Astrocyte (in vitro differentiated cells and primary cell): ENCODE data around the gene APP. TPM values are rescaled to one million over a fixed set of nuclear protein-coding genes. Genes with fewer than 3 reads are reported as not detected.
A peak's percentile ranks its signal among the peaks of the same experiment; 100 is the strongest.
"Not testable (repeated sequence)": the region's sequence is repeated elsewhere in the genome, so short reads cannot be mapped to it uniquely, and the experiment has no call there.

Experiments used
- DNase-seq: peaks from one replicate; pipeline ENCODE4 v3.0.0-alpha.2; 2010; ENCODE audit warnings: low read depth
- FAIRE-seq: peaks from 2 replicates; lab custom pipeline; 2011; peaks lifted over from hg19 to GRCh38; lab: Jason Lieb, UNC
- H2AFZ ChIP-seq: 2 replicates; pipeline ENCODE4 v1.6.0; 2012; ENCODE audit warnings: low read depth, low read length, inconsistent platforms
- H3K27ac ChIP-seq: 2 replicates; pipeline ENCODE4 v1.5.1; 2011; ENCODE audit warnings: low read depth, low read length, inconsistent platforms
- H3K27me3 ChIP-seq: 2 replicates; pipeline ENCODE4 v1.6.0; 2011; ENCODE audit warnings: low read length, inconsistent platforms; ENCODE audit not compliant: insufficient read depth
- H3K36me3 ChIP-seq: 2 replicates; pipeline ENCODE4 v1.5.1; 2011; ENCODE audit warnings: low read length, inconsistent platforms; ENCODE audit not compliant: insufficient read depth
- H3K4me1 ChIP-seq: 2 replicates; pipeline ENCODE4 v1.5.1; 2011; ENCODE audit warnings: low read length, inconsistent platforms; ENCODE audit not compliant: insufficient read depth
- H3K4me2 ChIP-seq: 2 replicates; pipeline ENCODE4 v1.6.0; 2012; ENCODE audit warnings: low read length, inconsistent platforms
- H3K4me3 ChIP-seq: 2 replicates; pipeline ENCODE4 v1.5.1; 2011; ENCODE audit warnings: low read depth, mild to moderate bottlenecking, low read length, inconsistent platforms; ENCODE audit not compliant: insufficient read depth
- H3K79me2 ChIP-seq: 2 replicates; pipeline ENCODE4 v1.6.0; 2012; ENCODE audit warnings: mild to moderate bottlenecking, low read length, inconsistent platforms; ENCODE audit not compliant: insufficient read depth
- H3K9ac ChIP-seq: 2 replicates; pipeline ENCODE4 v1.6.0; 2012; ENCODE audit warnings: mild to moderate bottlenecking, low read length, inconsistent platforms
- H3K9me3 ChIP-seq: 2 replicates; pipeline ENCODE4 v1.5.1; 2012; ENCODE audit warnings: low read depth, mild to moderate bottlenecking, low read length, inconsistent platforms; ENCODE audit not compliant: insufficient read depth
- H4K20me1 ChIP-seq: 2 replicates; pipeline ENCODE4 v1.6.0; 2012; ENCODE audit warnings: low read length, inconsistent platforms; ENCODE audit not compliant: insufficient read depth
- H3K27ac Mint-ChIP-seq: one replicate; pipeline ENCODE4 v1.8.0; 2021; ENCODE audit warnings: mild to moderate bottlenecking, mixed read lengths; ENCODE audit not compliant: unreplicated experiment
- H3K27me3 Mint-ChIP-seq: one replicate; pipeline ENCODE4 v1.8.0; 2021; ENCODE audit warnings: low read depth, mixed read lengths; ENCODE audit not compliant: unreplicated experiment
- H3K36me3 Mint-ChIP-seq: one replicate; pipeline ENCODE4 v1.8.0; 2021; ENCODE audit warnings: low read depth, mixed read lengths; ENCODE audit not compliant: unreplicated experiment
- H3K4me1 Mint-ChIP-seq: one replicate; pipeline ENCODE4 v1.8.0; 2021; ENCODE audit warnings: low read depth, mixed read lengths; ENCODE audit not compliant: unreplicated experiment
- H3K4me3 Mint-ChIP-seq: one replicate; pipeline ENCODE4 v1.8.0; 2021; ENCODE audit warnings: mild to moderate bottlenecking, moderate library complexity, mixed read lengths; ENCODE audit not compliant: unreplicated experiment
- H3K9me3 Mint-ChIP-seq: one replicate; pipeline ENCODE4 v1.8.0; 2021; ENCODE audit warnings: mild to moderate bottlenecking, mixed read lengths; ENCODE audit not compliant: unreplicated experiment
- EZH2 ChIP-seq: IDR thresholded peaks from 2 replicates; pipeline ENCODE4 v1.6.1; 2012; ENCODE audit warnings: mild to moderate bottlenecking, low read length, inconsistent platforms; ENCODE audit not compliant: insufficient read depth
- total RNA-seq: library from RNA; stranded (reverse); gene quantifications from 2 replicates; pipeline ENCODE4 v1.2.1, GENCODE V29; 2021
- TF ChIP-seq, protein P1 (sequence below): IDR thresholded peaks from 2 replicates; pipeline ENCODE4 v1.5.1; 2011; ENCODE audit warnings: low read depth, mild to moderate bottlenecking, inconsistent platforms, low read length, moderate library complexity; ENCODE audit not compliant: insufficient read depth

The APP gene
- total RNA-seq, 1 donor from 2014 or later, result 823 TPM

DNA sequence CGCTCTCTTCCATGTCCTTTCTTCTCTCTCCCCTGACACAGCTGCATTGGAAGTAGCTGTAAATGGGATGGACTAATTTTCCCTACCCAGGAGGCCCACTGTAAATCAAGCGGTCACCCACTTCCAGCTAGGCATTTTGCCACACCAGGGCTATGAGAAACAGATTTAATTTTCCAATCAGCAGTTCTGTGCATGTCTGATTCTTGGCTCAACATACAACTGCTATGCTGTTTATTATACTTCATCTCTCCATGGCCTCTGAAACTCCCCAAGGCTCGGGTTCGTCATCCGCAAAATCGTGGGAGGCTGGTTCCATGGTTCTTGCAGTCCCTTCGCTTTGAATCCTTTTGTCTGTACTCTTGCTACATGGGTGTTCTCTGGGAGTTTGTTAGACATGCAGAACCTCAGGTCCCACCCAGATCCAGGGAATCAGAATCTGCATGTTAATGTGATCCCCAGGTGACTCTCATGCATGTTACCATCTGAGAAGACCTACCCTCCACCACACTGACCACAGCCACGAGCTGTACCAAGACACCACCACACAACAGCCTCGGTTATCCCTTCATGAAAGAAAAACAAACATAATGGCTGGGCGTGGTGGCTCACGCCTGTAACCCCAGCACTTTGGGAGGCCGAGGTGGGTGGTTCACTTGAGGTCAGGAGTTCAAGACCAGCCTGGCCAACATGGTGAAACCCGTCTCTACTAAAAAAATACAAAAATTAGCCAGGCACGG is 245.3 kb downstream of the APP start:
- Mint-ChIP-seq H3K4me1 (peaks cover 13% of the 10 kb centered on the region), H3K36me3 (peaks cover 6% of the 10 kb centered on the region), H3K4me3 (no peak overlapping the region), H3K9me3 (no peaks in the 10 kb centered on the region), H3K27ac (no peak overlapping the region), H3K27me3 (no peaks in the 10 kb centered on the region)
- H3K27me3 ChIP-seq, result no peaks in the 10 kb centered on the region
- H3K36me3 ChIP-seq, result no peaks in the 10 kb centered on the region
- H3K79me2 ChIP-seq, result no peaks in the 10 kb centered on the region
- no peak overlapping the region for H3K9ac ChIP-seq
- peaks cover 16% of the 10 kb centered on the region for H3K4me1 ChIP-seq
- TF ChIP-seq, protein P1, sequence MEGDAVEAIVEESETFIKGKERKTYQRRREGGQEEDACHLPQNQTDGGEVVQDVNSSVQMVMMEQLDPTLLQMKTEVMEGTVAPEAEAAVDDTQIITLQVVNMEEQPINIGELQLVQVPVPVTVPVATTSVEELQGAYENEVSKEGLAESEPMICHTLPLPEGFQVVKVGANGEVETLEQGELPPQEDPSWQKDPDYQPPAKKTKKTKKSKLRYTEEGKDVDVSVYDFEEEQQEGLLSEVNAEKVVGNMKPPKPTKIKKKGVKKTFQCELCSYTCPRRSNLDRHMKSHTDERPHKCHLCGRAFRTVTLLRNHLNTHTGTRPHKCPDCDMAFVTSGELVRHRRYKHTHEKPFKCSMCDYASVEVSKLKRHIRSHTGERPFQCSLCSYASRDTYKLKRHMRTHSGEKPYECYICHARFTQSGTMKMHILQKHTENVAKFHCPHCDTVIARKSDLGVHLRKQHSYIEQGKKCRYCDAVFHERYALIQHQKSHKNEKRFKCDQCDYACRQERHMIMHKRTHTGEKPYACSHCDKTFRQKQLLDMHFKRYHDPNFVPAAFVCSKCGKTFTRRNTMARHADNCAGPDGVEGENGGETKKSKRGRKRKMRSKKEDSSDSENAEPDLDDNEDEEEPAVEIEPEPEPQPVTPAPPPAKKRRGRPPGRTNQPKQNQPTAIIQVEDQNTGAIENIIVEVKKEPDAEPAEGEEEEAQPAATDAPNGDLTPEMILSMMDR, result no peak
- no peak for TF ChIP-seq EZH2
- H3K4me2 ChIP-seq, result no peak overlapping the region
- no peak overlapping the region for H3K27ac ChIP-seq
- H2AFZ ChIP-seq, result no peak overlapping the region
- DNase-seq (no peak), FAIRE-seq (no peak)
- peaks cover 13% of the 10 kb centered on the region for H4K20me1 ChIP-seq
- H3K9me3 ChIP-seq, result no peaks in the 10 kb centered on the region
- H3K4me3 ChIP-seq, result no peak overlapping the region

- not testable (repeated sequence) for H3K9me3 ChIP-seq, H3K9ac ChIP-seq, H3K27ac ChIP-seq, FAIRE-seq, H3K36me3 ChIP-seq, H3K27ac Mint-ChIP-seq, H2AFZ ChIP-seq, H4K20me1 ChIP-seq, H3K27me3 Mint-ChIP-seq, H3K4me1 Mint-ChIP-seq, H3K79me2 ChIP-seq, H3K36me3 Mint-ChIP-seq, H3K27me3 ChIP-seq, H3K4me1 ChIP-seq, H3K4me3 Mint-ChIP-seq, H3K9me3 Mint-ChIP-seq, H3K4me2 ChIP-seq, H3K4me3 ChIP-seq, DNase-seq
Observed at GRCh38 chr21:25918152-25918551, 252.4 kb downstream of the APP start.

DNA sequence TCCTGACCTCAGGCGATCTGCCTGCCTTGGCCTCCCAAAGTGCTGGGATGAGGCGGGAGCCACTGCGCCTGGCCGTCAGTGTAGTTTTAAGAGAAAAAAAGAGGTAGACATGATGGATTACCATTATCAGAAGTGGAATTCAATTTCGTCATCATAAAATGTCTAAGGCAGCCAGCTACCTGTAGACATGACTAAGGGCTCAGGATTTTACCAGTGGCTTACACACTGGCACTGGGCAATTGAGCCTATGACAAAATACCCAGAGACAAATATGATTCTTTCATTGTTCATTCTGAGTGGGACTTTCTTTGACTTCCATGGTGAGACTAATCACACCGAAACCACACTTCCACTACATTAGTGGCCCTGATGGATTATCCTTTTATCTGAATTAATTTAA is 254.3 kb downstream of the APP start:
- DNase-seq, result peak; percentile 51

More for the DNA sequence above, 254.3 kb downstream of the APP start:
- Histone ChIP-seq H3K4me1 (peaks cover 10% of the 10 kb centered on the region), H4K20me1 (peaks cover 18% of the 10 kb centered on the region), H3K27ac (no peak overlapping the region), H3K9ac (no peak overlapping the region), H3K9me3 (no peaks in the 10 kb centered on the region), H3K4me3 (no peak overlapping the region), H3K27me3 (no peaks in the 10 kb centered on the region), H2AFZ (no peak overlapping the region), H3K36me3 (no peaks in the 10 kb centered on the region), H3K4me2 (no peak overlapping the region), H3K79me2 (peaks cover 8% of the 10 kb centered on the region)
- no peak for TF ChIP-seq EZH2
- TF ChIP-seq, protein P1, result no peak
- H3K27ac Mint-ChIP-seq, result no peak overlapping the region
- H3K36me3 Mint-ChIP-seq, result peaks cover 18% of the 10 kb centered on the region
- H3K9me3 Mint-ChIP-seq, result no peaks in the 10 kb centered on the region
- FAIRE-seq, result no peak
- no peak overlapping the region for H3K4me3 Mint-ChIP-seq
- no peaks in the 10 kb centered on the region for H3K27me3 Mint-ChIP-seq
- H3K4me1 Mint-ChIP-seq, result peaks cover 3% of the 10 kb centered on the region
